HG03565 (cell line): ENCODE results near the gene ARHGDIA.

ENCODE experiments used
- ATAC-seq: cut with Tn5 transposase; IDR thresholded peaks from one replicate; pipeline ENCODE4 v1.9.1; 2021; ENCODE audit warnings: mild to moderate bottlenecking, moderate library complexity; ENCODE audit not compliant: unreplicated experiment

The ARHGDIA gene

GRCh38 chr17:81828656-81829055, 42.5 kb downstream of the ARHGDIA start:
- ATAC-seq = no peak

GRCh38 chr17:81825841-81826466, 45.2 kb downstream of the ARHGDIA start:
- no peak for ATAC-seq

- no peak for ATAC-seq
Measured at GRCh38 chr17:81824595-81824994, 46.5 kb downstream of the ARHGDIA start.

- no peak for ATAC-seq
Measured at GRCh38 chr17:81823820-81824550, 47.2 kb downstream of the ARHGDIA start.

GRCh38 chr17:81822996-81823819, 47.9 kb downstream of the ARHGDIA start:
- no peak for ATAC-seq

- ATAC-seq = no peak
Measured at GRCh38 chr17:81822312-81822637, 48.9 kb downstream of the ARHGDIA start.

- no peak for ATAC-seq
Measured at GRCh38 chr17:81821603-81822311, 49.4 kb downstream of the ARHGDIA start.

GRCh38 chr17:81821147-81821546, 50.0 kb downstream of the ARHGDIA start:
- ATAC-seq = no peak

- no peak for ATAC-seq
Measured at GRCh38 chr17:81819708-81820107, 51.4 kb downstream of the ARHGDIA start.

GRCh38 chr17:81817758-81818147, 53.4 kb downstream of the ARHGDIA start:
- no peak for ATAC-seq
